HCT116 (cell line): ENCODE measurements around the gene USP27X. TPM values are rescaled to one million over a fixed set of nuclear protein-coding genes. Genes with fewer than 3 reads are reported as not detected.

ENCODE experiments used
- ATAC-seq: fragments of 200-7000 bp; cut with Tn5 transposase; 2 replicates; pipeline ENCODE4 v1.9.1; 2020; ENCODE audit warnings: mild to moderate bottlenecking, moderate library complexity
- BruUV-seq: library from RNA; stranded (reverse); fragments of 400-500 nt; replicated peaks from 2 replicates; lab custom pipeline; 2021; lab: Mats Ljungman, UMichigan
- CTCF ChIA-PET: fragments of 300-600 bp; sonication (Branson Sonifier 250); formaldehyde crosslinking; loops from one replicate; lab custom pipeline; 2021; ENCODE audit warnings: antibody characterized with exemption; lab: Charles Lee
- POLR2A ChIA-PET: fragments of 300-600, 350-600 bp; sonication (Branson Sonifier 250); formaldehyde crosslinking; loops from one replicate; lab custom pipeline; 2021; ENCODE audit warnings: antibody characterized with exemption; lab: Charles Lee
- RAD21 ChIA-PET, 2 experiments: fragments of 300-600 bp; sonication (Branson Sonifier 250); formaldehyde crosslinking; loops; one replicate each; lab custom pipeline; 2023; ENCODE audit warnings: low total read pairs in 2 of 2; ENCODE audit not compliant: uncharacterized antibody in 2 of 2, unreplicated experiment in 2 of 2, low non-redundant PET in 1 of 2; lab: Charles Lee
- DNase-seq: peaks from one replicate; pipeline ENCODE4 v3.0.0-alpha.2; 2010; ENCODE audit warnings: low read depth, low spot score
- H2AFZ ChIP-seq: fragments of 200-600 bp; shearing (Covaris generic), sonication (generic); 2 replicates; pipeline ENCODE4 v1.6.1; 2017; ENCODE audit warnings: low read depth, mixed run types, mixed read lengths, antibody characterized with exemption, low read length; ENCODE audit not compliant: poor library complexity, severe bottlenecking
- H3K27ac ChIP-seq: 2 replicates; pipeline ENCODE4 v1.5.1; 2012; ENCODE audit warnings: low read depth, low read length
- H3K27me3 ChIP-seq: fragments of 200-600 bp; sonication (generic); 2 replicates; pipeline ENCODE4 v1.6.1; 2016; ENCODE audit warnings: mixed run types, low read length, mixed read lengths; ENCODE audit not compliant: insufficient read depth
- H3K36me3 ChIP-seq, 2 experiments: fragments of 200-500 bp in 1 of 2; fragments of 200-600 bp in 1 of 2; sonication (Bioruptor generic) in 1 of 2; sonication (generic) in 1 of 2; 2 replicates each; pipeline versions ENCODE4 v1.5.1 to v1.6.1; 2014 to 2016; ENCODE audit warnings: low read length in 2 of 2, inconsistent platforms in 1 of 2, mixed read lengths in 1 of 2, mixed run types in 1 of 2; ENCODE audit not compliant: insufficient read depth in 2 of 2, control insufficient read depth in 1 of 2
- H3K4me1 ChIP-seq, 2 experiments: fragments of 200-600 bp in 1 of 2; sonication (generic) in 1 of 2; 2 replicates each; pipeline versions ENCODE4 v1.5.1 to v1.6.1; 2012 to 2017; ENCODE audit warnings: low read length in 2 of 2, inconsistent platforms in 1 of 2, mild to moderate bottlenecking in 1 of 2, mixed read lengths in 1 of 2, mixed run types in 1 of 2, moderate library complexity in 1 of 2; ENCODE audit not compliant: insufficient read depth in 2 of 2, control insufficient read depth in 1 of 2
- H3K4me2 ChIP-seq: fragments of 200-600 bp; sonication (generic); 2 replicates; pipeline ENCODE4 v1.6.1; 2017; ENCODE audit warnings: mixed run types, low read length, mixed read lengths
- H3K4me3 ChIP-seq, 2 experiments: fragments of 200-600 bp in 1 of 2; sonication (generic) in 1 of 2; replicated peaks in 1 of 2; 2 replicates each; pipeline ENCODE4 v1.5.1; 2011 to 2016; ENCODE audit warnings: low read length in 2 of 2, control low read depth in 1 of 2, low read depth in 1 of 2, mild to moderate bottlenecking in 1 of 2, mixed read lengths in 1 of 2, mixed run types in 1 of 2
- H3K79me2 ChIP-seq: fragments of 200-600 bp; sonication (generic); 2 replicates; pipeline ENCODE4 v1.6.1; 2017; ENCODE audit warnings: mild to moderate bottlenecking, mixed run types, low read length, moderate library complexity, mixed read lengths; ENCODE audit not compliant: insufficient read depth
- H3K9ac ChIP-seq: fragments of 200-600 bp; sonication (generic); 2 replicates; pipeline ENCODE4 v1.6.1; 2016; ENCODE audit warnings: low read length, mixed read lengths
- H3K9me2 ChIP-seq: fragments of 200-600 bp; sonication (generic), shearing (Covaris generic); 2 replicates; pipeline ENCODE4 v1.6.1; 2017; ENCODE audit warnings: mixed run types, mild to moderate bottlenecking, moderate library complexity; ENCODE audit not compliant: insufficient read depth
- H3K9me3 ChIP-seq, 2 experiments: fragments of 200-500 bp in 1 of 2; fragments of 200-600 bp in 1 of 2; sonication (Bioruptor generic) in 1 of 2; sonication (generic) in 1 of 2; 2 replicates each; pipeline ENCODE4 v1.6.1; 2014 to 2017; ENCODE audit warnings: low read length in 2 of 2, mixed read lengths in 2 of 2, inconsistent platforms in 1 of 2, low read depth in 1 of 2, mild to moderate bottlenecking in 1 of 2, mixed run types in 1 of 2, moderate library complexity in 1 of 2; ENCODE audit not compliant: control insufficient read depth in 1 of 2, insufficient read depth in 1 of 2
- H4K20me1 ChIP-seq: fragments of 200-600 bp; sonication (generic), shearing (Covaris generic); 2 replicates; pipeline ENCODE4 v1.6.1; 2017; ENCODE audit warnings: mixed run types, mild to moderate bottlenecking, moderate library complexity; ENCODE audit not compliant: insufficient read depth
- CBX3 ChIP-seq: IDR thresholded peaks from 2 replicates; pipeline ENCODE4 v1.6.1; 2012; ENCODE audit warnings: low read depth
- CEBPB ChIP-seq: IDR thresholded peaks from 2 replicates; pipeline ENCODE4 v1.6.1; 2012; ENCODE audit warnings: low read depth
- CTCF ChIP-seq, 3 experiments: fragments of 200-600 bp in 1 of 3; sonication (generic) in 1 of 3; IDR thresholded peaks in 2 of 3; conservative IDR thresholded peaks in 1 of 3; 2 replicates each; pipeline ENCODE4 v1.5.1; 2012 to 2017; ENCODE audit warnings: low read depth in 2 of 3, low read length in 2 of 3, antibody characterized with exemption in 1 of 3, borderline replicate concordance in 1 of 3, control low read depth in 1 of 3, mild to moderate bottlenecking in 1 of 3, mixed read lengths in 1 of 3, mixed run types in 1 of 3, moderate library complexity in 1 of 3; ENCODE audit not compliant: insufficient read depth in 1 of 3
- EGR1 ChIP-seq: IDR thresholded peaks from 2 replicates; pipeline ENCODE4 v1.6.1; 2012; ENCODE audit warnings: low read depth
- ELF1 ChIP-seq: IDR thresholded peaks from 2 replicates; pipeline ENCODE4 v1.6.1; 2012; ENCODE audit warnings: low read depth, borderline replicate concordance
- EZH2 ChIP-seq: fragments of 200-600 bp; sonication (generic); IDR thresholded peaks from 2 replicates; pipeline ENCODE4 v1.6.1; 2017; ENCODE audit warnings: antibody characterized with exemption, mixed run types
- EZH2phosphoT487 ChIP-seq: fragments of 200-600 bp; IDR thresholded peaks from 2 replicates; pipeline ENCODE4 v1.6.1; 2018; ENCODE audit warnings: antibody characterized with exemption, borderline replicate concordance
- FOSL1 ChIP-seq: IDR thresholded peaks from 2 replicates; pipeline ENCODE4 v1.6.1; 2012; ENCODE audit warnings: low read depth
- JUND ChIP-seq: IDR thresholded peaks from 2 replicates; pipeline ENCODE4 v1.6.1; 2012
- POLR2A ChIP-seq: IDR thresholded peaks from 2 replicates; pipeline ENCODE4 v1.7.0; 2011; ENCODE audit warnings: borderline replicate concordance; ENCODE audit not compliant: insufficient read depth, insufficient read length; ENCODE audit errors: extremely low read depth
- RAD21 ChIP-seq: IDR thresholded peaks from 2 replicates; pipeline ENCODE4 v1.6.1; 2012; ENCODE audit warnings: low read depth, mild to moderate bottlenecking
- REST ChIP-seq: IDR thresholded peaks from 2 replicates; pipeline ENCODE4 v1.6.1; 2012; ENCODE audit warnings: low read depth
- SIN3A ChIP-seq: IDR thresholded peaks from 2 replicates; pipeline ENCODE4 v1.6.1; 2012; ENCODE audit warnings: low read depth
- SRF ChIP-seq: IDR thresholded peaks from 2 replicates; pipeline ENCODE4 v1.6.1; 2012; ENCODE audit warnings: low read depth
- YY1 ChIP-seq: IDR thresholded peaks from 2 replicates; pipeline ENCODE4 v1.6.1; 2011; ENCODE audit warnings: low read length, low read depth, moderate library complexity, mild to moderate bottlenecking; ENCODE audit not compliant: insufficient replicate concordance; ENCODE audit errors: extremely low read depth
- ZFX ChIP-seq: fragments of 450-650 bp; IDR thresholded peaks from 2 replicates; pipeline ENCODE4 v1.6.1; 2017
- ZNF274 ChIP-seq: fragments of 200-500 bp; sonication (Bioruptor generic); IDR thresholded peaks from 2 replicates; pipeline ENCODE4 v1.6.1; 2014; ENCODE audit warnings: mild to moderate bottlenecking, low read depth, low read length, inconsistent platforms
- intact Hi-C: fragments of 100-400 bp; cut with micrococcal nuclease; formaldehyde crosslinking; loops from 2 replicates; pipeline ENCODE4 v1.10.0; 2022
- total RNA-seq: library from RNA; stranded (reverse); gene quantifications from one replicate; pipeline ENCODE4 v1.2.1, GENCODE V29; 2021; ENCODE audit not compliant: unreplicated experiment

USP27X gene
- total RNA-seq, 1 experiment from 2014 or later, result 3.5 TPM

- Histone ChIP-seq H3K4me2 (no peak overlapping the region), H3K4me1 (no peaks in the 10 kb centered on the region), H3K79me2 (no peaks in the 10 kb centered on the region), H3K9me3 (no peaks in the 10 kb centered on the region), H3K36me3 (no peaks in the 10 kb centered on the region), H3K4me3 (no peak overlapping the region), H3K27me3 (no peaks in the 10 kb centered on the region), H3K9me2 (no peaks in the 10 kb centered on the region), H3K9ac (no peak overlapping the region), H3K27ac (no peak overlapping the region), H2AFZ (no peak overlapping the region), H4K20me1 (no peaks in the 10 kb centered on the region)
- BruUV-seq, result no TSS peak
- DNase-seq, result peak; percentile 57
- TF ChIP-seq RAD21 (peak; percentile 54), SRF (no peak), EZH2 (no peak), ELF1 (peak; percentile 63), FOSL1 (no peak), ZFX (no peak), CTCF (IDR thresholded peaks at IDR 0.05 in 2 of 3, conservative IDR thresholded peaks at IDR 0.05 in 1 of 3; ENCODE audit: borderline replicate concordance in 1 of 3, insufficient read depth in 1 of 3, low read depth in 2 of 3, low read length in 2 of 3) (peak; percentile 53 to 73 (median 58); a peak in 5 of 6 replicates), ZNF274 (no peak), REST (no peak), SIN3A (no peak), YY1 (peak; percentile 57), POLR2A (no peak), EZH2phosphoT487 (no peak), JUND (no peak), CBX3 (0 out of 2 replicates have a peak, but pooled peaks have one; percentile 30), CEBPB (no peak), EGR1 (no peak)
- peak; percentile 82 for ATAC-seq
- intact Hi-C loops, result loop anchor here (5.0 kb wide), 1 partner anchor 82 kb away; the partner anchor contains the start of gene CLCN5
- ChIA-PET CTCF (interaction anchor here (0.9 to 1.5 kb wide), 4 partner anchors 36 to 82 kb away, joined by 3 read pairs; partner anchors contain the start of gene CLCN5), RAD21 (no interaction called here), POLR2A (no interaction called here)
These were observed 38.6 kb upstream of the USP27X start for GRCh38 chrX:49840679-49841078.
